Measurements from ENCODE around the gene HSPBP1. TPM values are rescaled to one million over a fixed set of nuclear protein-coding genes. Genes with fewer than 3 reads are reported as not detected.
"Not testable (repeated sequence)": the region's sequence is repeated elsewhere in the genome, so short reads cannot be mapped to it uniquely, and the experiment has no call there.

The HSPBP1 gene
- total RNA-seq, 1 donor, result 7.9 TPM

- Histone ChIP-seq H3K9me3 (ENCODE audit: low read depth, low read length) (no peaks in the 10 kb centered on the region), H3K4me1 (ENCODE audit: insufficient read depth, low read length) (no peaks in the 10 kb centered on the region), H3K27me3 (ENCODE audit: insufficient read depth, low read length) (no peaks in the 10 kb centered on the region), H3K4me3 (ENCODE audit: low read length) (no peak overlapping the region)
These were observed 50.6 kb downstream of the HSPBP1 start for GRCh38 chr19:55229145-55229788.

DNA sequence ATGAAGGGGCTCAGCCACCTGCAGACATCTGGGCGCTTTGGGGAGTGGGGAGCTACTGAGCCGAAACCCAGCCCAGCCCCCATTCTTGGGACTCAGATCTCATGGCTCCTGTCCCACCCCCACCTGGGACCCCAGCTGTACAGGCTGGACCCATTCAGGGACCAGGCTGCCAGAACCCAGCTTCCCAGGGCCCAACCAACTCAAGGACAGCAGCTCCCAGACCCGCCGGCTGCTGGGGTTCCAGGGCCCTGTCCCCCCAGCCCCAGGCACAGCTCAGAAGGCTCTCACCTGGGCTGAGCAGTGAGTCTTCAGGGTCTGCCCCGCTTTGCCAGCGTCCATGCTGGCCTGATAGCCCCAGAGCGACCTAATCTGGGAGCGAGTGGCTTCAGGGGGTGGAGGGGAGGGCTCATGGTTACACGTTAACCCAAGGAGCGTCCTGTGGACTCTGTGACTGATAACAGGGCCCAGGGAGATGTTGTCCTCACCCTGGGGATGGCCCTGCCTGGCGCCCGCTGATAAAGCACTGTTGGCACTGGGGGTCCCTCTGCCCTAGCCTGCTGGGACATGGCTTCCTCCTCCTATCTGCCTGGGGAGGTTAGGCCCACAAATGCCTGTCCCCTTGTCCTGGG is 51.4 kb downstream of the HSPBP1 start, which contains the start of gene TMEM86B:
TSS of gene TMEM86B (minus strand) at position 361 of the 629 bp plus-strand sequence. CDS start at position 339, 22 bp downstream.
- no peaks in the 10 kb centered on the region for H3K27me3 ChIP-seq (ENCODE audit: insufficient read depth, low read length)
- H3K4me3 ChIP-seq (ENCODE audit: low read length), result no peak within 1 kb of the TSS
- H3K9me3 ChIP-seq (ENCODE audit: low read depth, low read length), result no peaks in the 10 kb centered on the region
- H3K4me1 ChIP-seq (ENCODE audit: insufficient read depth, low read length), result no peaks in the 10 kb centered on the region

DNA sequence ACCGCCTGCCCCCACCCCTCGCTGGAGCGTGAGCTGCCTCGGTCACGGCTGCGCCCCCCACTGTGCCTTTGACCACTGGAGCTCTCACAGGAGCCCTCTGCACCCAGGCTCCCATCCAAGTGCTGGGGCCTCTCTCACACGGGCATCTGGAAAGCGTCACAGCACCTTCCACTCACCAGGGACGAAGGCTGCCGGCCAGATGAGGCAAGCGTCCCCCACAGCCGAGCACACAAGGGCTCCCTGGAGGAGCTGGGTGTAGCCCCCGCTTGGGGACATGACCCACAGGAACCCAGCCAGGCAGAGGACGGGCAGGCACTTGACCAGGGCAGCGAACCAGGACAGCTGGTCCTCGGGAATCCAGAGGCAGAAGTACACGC is 51.9 kb downstream of the HSPBP1 start:
- Histone ChIP-seq H3K27me3 (ENCODE audit: insufficient read depth, low read length) (no peaks in the 10 kb centered on the region), H3K4me3 (ENCODE audit: low read length) (no peak overlapping the region), H3K9me3 (ENCODE audit: low read depth, low read length) (no peaks in the 10 kb centered on the region), H3K4me1 (ENCODE audit: insufficient read depth, low read length) (no peaks in the 10 kb centered on the region)

GRCh38 chr19:55227241-55228014 is 52.5 kb downstream of the HSPBP1 start:
- Histone ChIP-seq H3K4me1 (ENCODE audit: insufficient read depth, low read length) (no peaks in the 10 kb centered on the region), H3K27me3 (ENCODE audit: insufficient read depth, low read length) (no peaks in the 10 kb centered on the region), H3K9me3 (ENCODE audit: low read depth, low read length) (no peaks in the 10 kb centered on the region), H3K4me3 (ENCODE audit: low read length) (no peak overlapping the region)

- no peaks in the 10 kb centered on the region for H3K4me1 ChIP-seq (ENCODE audit: insufficient read depth, low read length)
- H3K9me3 ChIP-seq (ENCODE audit: low read depth, low read length), result no peaks in the 10 kb centered on the region
- no peak overlapping the region for H3K4me3 ChIP-seq (ENCODE audit: low read length)
- no peaks in the 10 kb centered on the region for H3K27me3 ChIP-seq (ENCODE audit: insufficient read depth, low read length)
These were observed 53.1 kb downstream of the HSPBP1 start for GRCh38 chr19:55226788-55227187.

DNA sequence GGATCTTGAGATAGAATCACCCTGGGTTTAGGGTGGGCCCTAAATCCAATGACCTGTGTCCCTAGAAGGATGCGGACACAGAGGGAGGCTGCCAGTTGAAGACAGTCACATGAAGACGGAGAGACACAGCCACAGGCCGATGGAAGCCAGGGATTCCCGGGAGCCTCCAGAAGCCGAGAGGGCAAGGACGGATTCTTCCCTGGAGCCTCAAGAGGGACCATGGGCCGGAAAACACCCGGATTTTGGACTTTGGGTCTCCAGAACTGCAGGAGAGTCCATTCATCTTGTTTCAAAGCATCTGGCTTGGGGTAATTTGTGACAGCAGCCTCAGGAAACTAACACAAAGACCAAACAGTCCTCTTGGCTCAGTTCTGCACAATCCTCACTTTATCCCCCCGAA is 53.6 kb downstream of the HSPBP1 start:
- Histone ChIP-seq H3K4me1 (ENCODE audit: insufficient read depth, low read length) (no peaks in the 10 kb centered on the region), H3K9me3 (ENCODE audit: low read depth, low read length) (no peaks in the 10 kb centered on the region), H3K27me3 (ENCODE audit: insufficient read depth, low read length) (no peaks in the 10 kb centered on the region), H3K4me3 (ENCODE audit: low read length) (no peak overlapping the region)

- no peaks in the 10 kb centered on the region for H3K4me1 ChIP-seq (ENCODE audit: insufficient read depth, low read length)
- H3K4me3 ChIP-seq (ENCODE audit: low read length), result no peak overlapping the region
- H3K27me3 ChIP-seq (ENCODE audit: insufficient read depth, low read length), result no peaks in the 10 kb centered on the region
- H3K9me3 ChIP-seq (ENCODE audit: low read depth, low read length), result no peaks in the 10 kb centered on the region
These were observed 54.4 kb downstream of the HSPBP1 start for GRCh38 chr19:55225415-55225958.

- H3K27me3 ChIP-seq (ENCODE audit: insufficient read depth, low read length); H3K4me3 ChIP-seq (ENCODE audit: low read length); H3K4me1 ChIP-seq (ENCODE audit: insufficient read depth, low read length); H3K9me3 ChIP-seq (ENCODE audit: low read depth, low read length): not testable (repeated sequence)
These were observed 55.1 kb downstream of the HSPBP1 start for GRCh38 chr19:55224679-55225414.

DNA sequence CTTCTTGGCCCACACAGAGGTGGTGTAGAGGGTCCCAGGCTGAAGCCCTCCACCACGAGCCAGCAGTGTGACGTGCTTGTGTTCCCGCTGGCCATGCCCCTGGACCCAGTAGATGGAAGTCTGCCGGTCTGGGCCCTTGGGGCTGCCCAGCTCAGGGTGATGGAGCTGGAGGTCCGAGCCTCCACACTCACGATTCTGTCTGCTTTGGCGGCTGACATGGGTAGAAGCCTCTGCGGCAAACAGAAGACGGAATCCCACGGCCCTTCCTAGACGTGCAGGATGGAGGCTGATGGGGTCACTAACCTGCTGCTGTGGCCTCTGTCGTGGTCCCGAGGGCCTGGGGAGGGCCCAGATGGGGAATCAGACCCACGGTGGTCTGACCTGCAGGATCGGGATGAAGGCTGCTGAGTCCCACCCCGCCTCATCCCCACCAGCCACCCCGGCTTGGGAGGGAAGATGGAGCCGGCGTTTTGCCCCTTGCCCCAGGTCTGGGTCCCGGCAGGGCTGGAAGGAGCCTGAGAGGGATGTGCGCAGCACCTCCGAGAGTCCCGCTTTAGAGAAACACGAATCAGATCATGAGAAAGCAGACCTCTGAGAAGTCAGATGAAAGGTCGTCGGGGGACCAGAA is 55.8 kb downstream of the HSPBP1 start:
- Histone ChIP-seq H3K27me3 (ENCODE audit: insufficient read depth, low read length) (no peaks in the 10 kb centered on the region), H3K4me1 (ENCODE audit: insufficient read depth, low read length) (no peaks in the 10 kb centered on the region), H3K9me3 (ENCODE audit: low read depth, low read length) (no peaks in the 10 kb centered on the region), H3K4me3 (ENCODE audit: low read length) (no peak overlapping the region)

DNA sequence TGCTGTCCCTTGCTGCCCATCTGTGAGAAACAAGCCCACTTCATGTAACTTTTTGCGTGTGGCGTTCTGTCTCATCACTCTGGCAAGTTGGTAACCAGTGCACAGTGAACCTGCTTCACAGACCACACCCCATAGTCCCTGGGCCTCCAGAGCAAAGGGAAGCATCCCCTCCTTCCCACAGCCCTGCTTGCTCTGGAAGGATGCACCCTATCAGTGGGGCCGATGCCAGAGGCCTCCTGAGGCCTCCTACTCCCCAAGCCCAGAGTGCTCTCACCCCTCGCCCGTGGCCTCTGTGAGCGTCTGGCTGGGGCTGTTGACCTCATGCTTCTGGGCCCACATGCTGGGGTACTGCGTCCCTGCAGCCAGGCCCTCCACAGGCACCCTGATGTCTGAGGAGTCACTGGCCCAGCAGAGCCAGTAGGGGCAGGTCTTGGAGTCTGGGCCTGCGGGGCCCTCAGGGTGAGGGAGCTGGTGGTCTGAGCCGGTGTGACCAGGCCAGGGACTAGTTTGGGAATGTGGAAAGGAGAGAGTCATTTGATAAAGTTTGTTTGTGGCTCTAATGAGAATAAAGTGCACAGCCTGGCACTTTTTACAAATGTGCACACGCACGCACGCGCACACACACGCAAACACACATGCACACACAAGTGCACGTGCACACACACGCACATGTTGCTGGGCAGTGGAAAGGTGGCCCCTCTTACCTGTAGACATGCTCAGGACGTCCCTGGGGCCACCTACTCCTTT is 56.4 kb downstream of the HSPBP1 start:
- H3K27me3 ChIP-seq (ENCODE audit: insufficient read depth, low read length), result no peaks in the 10 kb centered on the region
- no peak overlapping the region for H3K4me3 ChIP-seq (ENCODE audit: low read length)
- H3K9me3 ChIP-seq (ENCODE audit: low read depth, low read length), result no peaks in the 10 kb centered on the region
- H3K4me1 ChIP-seq (ENCODE audit: insufficient read depth, low read length), result no peaks in the 10 kb centered on the region

DNA sequence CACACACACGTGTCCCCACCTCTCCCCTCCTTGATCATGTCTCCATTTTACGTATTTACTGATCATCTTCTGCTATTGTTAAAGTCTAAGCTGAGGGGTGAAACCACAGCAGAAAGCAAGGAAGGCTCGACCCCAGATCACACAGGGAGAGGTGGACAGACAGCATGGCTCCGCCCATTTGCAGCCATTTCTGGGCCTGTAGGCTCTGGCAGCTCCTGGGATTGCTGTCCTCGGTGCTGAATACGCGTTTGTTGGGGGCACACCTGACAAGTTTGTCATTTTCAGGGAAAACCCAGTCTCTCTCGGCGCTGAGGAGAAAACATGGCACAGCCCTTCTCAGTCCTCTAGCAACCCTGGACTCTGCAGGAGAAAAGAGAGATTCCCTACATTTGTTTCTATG is 59.4 kb downstream of the HSPBP1 start:
- Histone ChIP-seq H3K9me3 (ENCODE audit: low read depth, low read length) (no peaks in the 10 kb centered on the region), H3K4me1 (ENCODE audit: insufficient read depth, low read length) (peaks cover 12% of the 10 kb centered on the region), H3K4me3 (ENCODE audit: low read length) (no peak overlapping the region), H3K27me3 (ENCODE audit: insufficient read depth, low read length) (no peaks in the 10 kb centered on the region)

- Histone ChIP-seq H3K9me3 (ENCODE audit: low read depth, low read length) (no peaks in the 10 kb centered on the region), H3K27me3 (ENCODE audit: insufficient read depth, low read length) (no peaks in the 10 kb centered on the region), H3K4me3 (ENCODE audit: low read length) (no peak overlapping the region), H3K4me1 (ENCODE audit: insufficient read depth, low read length) (peaks cover 12% of the 10 kb centered on the region)
These were observed 63.3 kb downstream of the HSPBP1 start for GRCh38 chr19:55216461-55217198.

DNA sequence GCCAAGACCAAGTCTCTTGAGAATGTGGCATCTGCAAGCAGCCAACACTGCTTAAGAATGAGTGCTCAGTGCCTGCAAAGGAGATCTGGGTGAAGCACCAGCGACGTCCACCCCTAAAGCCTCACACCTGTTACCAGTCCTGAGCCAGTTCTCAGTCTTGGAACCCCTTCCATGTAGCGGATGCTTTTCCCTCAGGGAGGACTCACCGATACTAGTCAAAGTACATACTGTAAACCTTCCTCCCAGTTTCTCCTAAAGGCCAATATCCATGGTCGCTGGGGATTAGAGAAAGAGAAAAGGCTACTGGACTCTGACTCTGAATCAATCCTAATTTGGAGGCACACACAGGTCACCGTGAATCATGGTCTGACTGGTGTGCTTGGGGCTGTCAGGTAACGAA is 66.4 kb downstream of the HSPBP1 start:
- Histone ChIP-seq H3K4me1 (ENCODE audit: insufficient read depth, low read length) (peaks cover 12% of the 10 kb centered on the region), H3K27me3 (ENCODE audit: insufficient read depth, low read length) (no peaks in the 10 kb centered on the region), H3K9me3 (ENCODE audit: low read depth, low read length) (no peaks in the 10 kb centered on the region), H3K4me3 (ENCODE audit: low read length) (no peak overlapping the region)
